K562 (cell line): ENCODE data around the gene SRPK1. TPM values are rescaled to one million over a fixed set of nuclear protein-coding genes. Genes with fewer than 3 reads are reported as not detected.
"Not testable (repeated sequence)": the region's sequence is repeated elsewhere in the genome, so short reads cannot be mapped to it uniquely, and the experiment has no call there.

Experiments used
- ATAC-seq: fragments of 200-7000 bp; cut with Tn5 transposase; 3 replicates; pipeline ENCODE4 v1.9.1; 2020; ENCODE audit warnings: moderate library complexity
- BruUV-seq: library from RNA; stranded (reverse); fragments of 400-500 nt; replicated peaks from 2 replicates; lab custom pipeline; 2021; lab: Mats Ljungman, UMichigan
- CTCF ChIA-PET: fragments of 300-600 bp; formaldehyde crosslinking; extraction: SDS; loops from one replicate; lab custom pipeline; 2021; ENCODE audit warnings: low intra/inter-chr PET ratio; lab: Yijun Ruan, JAX
- POLR2A ChIA-PET: fragments of 300-600, 350-650 bp; sonication (Branson Sonifier 250); formaldehyde crosslinking; extraction: SDS; loops from one replicate; lab custom pipeline; 2021; ENCODE audit warnings: antibody characterized with exemption, inconsistent platforms; lab: Yijun Ruan, JAX
- DNase-seq, 4 experiments: peaks; one replicate each; pipeline versions ENCODE4 v3.0.0 to v3.0.0-alpha.2; 2011 to 2018; ENCODE audit warnings: low spot score in 3 of 4, mixed read lengths in 3 of 4; ENCODE audit errors: extremely low read depth in 1 of 4
- FAIRE-seq: peaks from 2 replicates; lab custom pipeline; 2011; peaks lifted over from hg19 to GRCh38; lab: Jason Lieb, UNC
- H2AFZ ChIP-seq: 2 replicates; pipeline ENCODE4 v1.6.0; 2011; ENCODE audit warnings: low read depth, low read length, control low read depth, inconsistent platforms
- H3K27ac ChIP-seq: fragments of 200-600 bp; 3 replicates; pipeline ENCODE4 v1.8.0; 2011; ENCODE audit warnings: low read depth, mild to moderate bottlenecking, control low read depth, inconsistent platforms, low read length, moderate library complexity, mixed read lengths; ENCODE audit errors: extremely low read depth
- H3K27me3 ChIP-seq, 2 experiments: fragments of 300-600 bp in 1 of 2; 2 replicates in 1 of 2; 3 replicates in 1 of 2; pipeline versions ENCODE4 v1.6.0 to v1.8.0; 2011; ENCODE audit warnings: inconsistent platforms in 2 of 2, low read length in 2 of 2, mild to moderate bottlenecking in 1 of 2, mixed read lengths in 1 of 2, moderate library complexity in 1 of 2; ENCODE audit not compliant: control insufficient read depth in 2 of 2, insufficient read depth in 2 of 2
- H3K36me3 ChIP-seq: fragments of 300-600 bp; 3 replicates; pipeline ENCODE4 v1.8.0; 2011; ENCODE audit warnings: mild to moderate bottlenecking, low read length, inconsistent platforms; ENCODE audit not compliant: control insufficient read depth, insufficient read depth
- H3K4me1 ChIP-seq, 2 experiments: fragments of 200-600 bp in 1 of 2; replicated peaks in 1 of 2; 2 replicates in 1 of 2; 3 replicates in 1 of 2; pipeline versions ENCODE4 v1.5.1 to v1.8.0; 2011; ENCODE audit warnings: inconsistent platforms in 2 of 2, low read length in 2 of 2, mild to moderate bottlenecking in 1 of 2, mixed read lengths in 1 of 2, moderate library complexity in 1 of 2; ENCODE audit not compliant: control insufficient read depth in 2 of 2, insufficient read depth in 2 of 2
- H3K4me2 ChIP-seq: 2 replicates; pipeline ENCODE4 v1.6.1; 2011; ENCODE audit warnings: low read length, control low read depth, inconsistent platforms, mixed read lengths; ENCODE audit not compliant: insufficient read depth
- H3K4me3 ChIP-seq: fragments of 200-600 bp; sonication (generic), shearing (Covaris generic); 2 replicates; pipeline ENCODE4 v1.5.1; 2016; ENCODE audit warnings: control low read depth, inconsistent platforms
- H3K79me2 ChIP-seq: fragments of 200-600 bp; 3 replicates; pipeline ENCODE4 v1.8.0; 2011; ENCODE audit warnings: low read length, inconsistent platforms; ENCODE audit not compliant: control insufficient read depth, insufficient read depth
- H3K9ac ChIP-seq, 2 experiments: 2 replicates each; pipeline versions ENCODE4 v1.6.0 to v1.6.1; 2011; ENCODE audit warnings: low read depth in 2 of 2, low read length in 2 of 2, control low read depth in 1 of 2, inconsistent platforms in 1 of 2, mild to moderate bottlenecking in 1 of 2, mixed read lengths in 1 of 2; ENCODE audit not compliant: insufficient read depth in 1 of 2
- H3K9me1 ChIP-seq: one replicate; pipeline ENCODE4 v1.6.0; 2011; ENCODE audit warnings: inconsistent platforms, mild to moderate bottlenecking, low read length, moderate library complexity; ENCODE audit not compliant: control insufficient read depth, insufficient read depth
- H3K9me3 ChIP-seq: replicated peaks from 2 replicates; pipeline ENCODE4 v1.5.1; 2011; ENCODE audit warnings: low read depth, low read length, inconsistent platforms; ENCODE audit not compliant: control insufficient read depth, insufficient read depth
- H4K20me1 ChIP-seq: replicated peaks from 2 replicates; pipeline ENCODE4 v1.6.1; 2011; ENCODE audit warnings: low read length, inconsistent platforms, mixed read lengths; ENCODE audit not compliant: control insufficient read depth, insufficient read depth
- HEY1 ChIP-seq: fragments of 250-450 bp; sonication (Bioruptor Pico); IDR thresholded peaks from 2 replicates; pipeline ENCODE4 v1.5.0; 2020; ENCODE audit warnings: mild to moderate bottlenecking, moderate library complexity, borderline replicate concordance
- NFYB ChIP-seq: IDR thresholded peaks from 2 replicates; pipeline ENCODE4 v1.6.1; 2011; ENCODE audit warnings: mild to moderate bottlenecking, moderate library complexity; ENCODE audit not compliant: insufficient read length; ENCODE audit errors: extremely low read depth
- POLR2A ChIP-seq: fragments of 450-650 bp; conservative IDR thresholded peaks from 2 replicates; pipeline ENCODE4 v1.6.1; 2016
- THAP12 ChIP-seq: fragments of 250-450 bp; sonication (Bioruptor Pico); IDR thresholded peaks from 2 replicates; pipeline ENCODE4 v1.9.0; 2021; ENCODE audit warnings: mild to moderate bottlenecking, inconsistent platforms
- WGBS: fragments of 100-300 bp; shearing (Covaris generic); methylation state at CpG from one replicate; pipeline ENCODE4 v1.1.6; 2016; ENCODE audit warnings: low coverage, mixed read lengths; ENCODE audit not compliant: insufficient coverage; ENCODE audit errors: missing lambda C conversion rate; 5-methylcytosine and 5-hydroxymethylcytosine counted together
- in situ Hi-C: fragments of 300-500 bp; cut with MboI; formaldehyde crosslinking; loops from 4 replicates; pipeline ENCODE4 v1.15.0; 2018; ENCODE audit warnings: inconsistent platforms, mixed read lengths
- intact Hi-C: fragments of 100-400 bp; cut with micrococcal nuclease; formaldehyde crosslinking; loops from 2 replicates; pipeline ENCODE4 v1.14.2; 2022
- polyA plus RNA-seq, 8 experiments: library from polyadenylated mRNA; depleted of rRNA in 4 of 8; stranded (reverse) in 5 of 8; unstranded in 3 of 8; fragments of >200 nt; fragmentation: Nextera tagmentation in 2 of 8; fragmentation: Illumina TruSeq in 1 of 8; extraction: Ambion mirVana in 2 of 8; extraction: Trizol in 1 of 8; gene quantifications; 2 replicates each; pipeline versions ENCODE4 v1.2.1 to v1.2.3, GENCODE V29; 2011 to 2014; ENCODE audit warnings: inconsistent platforms in 1 of 8, missing spikeins in 1 of 8
- total RNA-seq, 7 experiments: library from RNA; depleted of rRNA in 6 of 7; stranded (reverse); fragments of >200 nt in 6 of 7; fragmentation: Illumina TruSeq in 2 of 7; extraction: Trizol in 2 of 7; gene quantifications; 2 replicates each; pipeline versions ENCODE4 v1.2.1 to v1.2.3, GENCODE V29; 2011 to 2021; ENCODE audit warnings: low replicate concordance in 1 of 7

The SRPK1 gene
- total and polyA plus RNA-seq, 9 of the 15 experiments (the other 6 are each of a cell fraction or from before 2014, with no cell fraction given) = 99.6 to 185 (median 159) TPM

- TF ChIP-seq THAP12 (CRISPR knock-in tag) = no peak
- no peak for TF ChIP-seq HEY1 (CRISPR knock-in tag)
These were observed 12.9 kb upstream of the SRPK1 start (continued) for GRCh38 chr6:35933844-35934243.

GRCh38 chr6:35931873-35932272, 11.0 kb upstream of the SRPK1 start:
- H3K9me3 ChIP-seq, H3K27me3 ChIP-seq, H3K4me1 ChIP-seq, H3K36me3 ChIP-seq, H3K9ac ChIP-seq, BruUV-seq, H4K20me1 ChIP-seq, CTCF ChIA-PET, H3K4me3 ChIP-seq, H3K9me1 ChIP-seq, ATAC-seq, H3K27ac ChIP-seq, FAIRE-seq, H2AFZ ChIP-seq, H3K79me2 ChIP-seq, in situ Hi-C loops, H3K4me2 ChIP-seq, DNase-seq, intact Hi-C loops: not testable (repeated sequence)
- 57% methylated on average over 8 of the region's 10 CpGs for WGBS
- TF ChIP-seq NFYB (peak; percentile 21), POLR2A (0 out of 2 replicates have a peak, but pooled peaks have one; percentile 30)
- POLR2A ChIA-PET = interaction anchor here (1.6 to 2.1 kb wide), 2 partner anchors 10 to 23 kb away, joined by 7 read pairs; no protein-coding TSS in a partner anchor
